Stimulated activated CD4-positive, alpha-beta T cell treated with anti-CD3 and anti-CD28 coated beads, Interleukin-1b, Interleukin-23, amount 100 ng/mL, for 48 hours (primary cell): ENCODE measurements around the gene CHI3L1.

ENCODE experiments used
- DNase-seq: peaks from one replicate; pipeline ENCODE4 v3.0.0-alpha.2; 2020

CHI3L1 gene

GRCh38 chr1:203204756-203205155 is 18.3 kb upstream of the CHI3L1 start:
- no peak for DNase-seq

GRCh38 chr1:203202431-203203245 is 16.1 kb upstream of the CHI3L1 start:
- no peak for DNase-seq

- DNase-seq: no peak
These were observed 15.2 kb upstream of the CHI3L1 start for GRCh38 chr1:203201516-203202205.

- no peak for DNase-seq
These were observed 14.4 kb upstream of the CHI3L1 start for GRCh38 chr1:203200916-203201315.

- DNase-seq: no peak
These were observed 13.5 kb upstream of the CHI3L1 start for GRCh38 chr1:203199816-203200571.

- DNase-seq: no peak
These were observed 12.9 kb upstream of the CHI3L1 start for GRCh38 chr1:203199481-203199815.

GRCh38 chr1:203199002-203199401 is 12.5 kb upstream of the CHI3L1 start:
- DNase-seq: no peak

- DNase-seq: no peak
These were observed 11.1 kb upstream of the CHI3L1 start for GRCh38 chr1:203197625-203198024.

GRCh38 chr1:203196371-203196770 is 9.9 kb upstream of the CHI3L1 start:
- no peak for DNase-seq

- DNase-seq: no peak
These were observed 4.4 kb upstream of the CHI3L1 start for GRCh38 chr1:203190949-203191348.

GRCh38 chr1:203189951-203190352 is 3.4 kb upstream of the CHI3L1 start:
- no peak for DNase-seq

GRCh38 chr1:203188686-203189232 is 2.3 kb upstream of the CHI3L1 start:
- no peak for DNase-seq

- no peak for DNase-seq
These were observed 1.3 kb upstream of the CHI3L1 start for GRCh38 chr1:203187689-203188264.

- DNase-seq: no peak
These were observed 791 bp upstream of the CHI3L1 start for GRCh38 chr1:203187304-203187685.

GRCh38 chr1:203186091-203186445 is 436 bp downstream of the CHI3L1 start:
- no peak for DNase-seq

GRCh38 chr1:203185585-203185984 is 919 bp downstream of the CHI3L1 start:
- no peak for DNase-seq

- no peak for DNase-seq
These were observed 1.4 kb downstream of the CHI3L1 start for GRCh38 chr1:203185061-203185461.

GRCh38 chr1:203184467-203184866 is 2.0 kb downstream of the CHI3L1 start:
- DNase-seq: no peak

GRCh38 chr1:203183828-203184227 is 2.7 kb downstream of the CHI3L1 start:
- DNase-seq: no peak

- DNase-seq: no peak
These were observed 4.0 kb downstream of the CHI3L1 start for GRCh38 chr1:203182387-203182953.

- no peak for DNase-seq
These were observed 4.7 kb downstream of the CHI3L1 start for GRCh38 chr1:203181586-203182386.
